OCI-LY1 (cell line): Measurements from ENCODE around the gene HECW1.

Experiments
- CTCF ChIP-seq: fragments of 200-600 bp; sonication (generic), shearing (Covaris generic); IDR thresholded peaks from 2 replicates; pipeline ENCODE4 v1.5.1; 2017; ENCODE audit warnings: mild to moderate bottlenecking, antibody characterized with exemption, low read length, moderate library complexity, mixed read lengths
- EZH2 ChIP-seq: fragments of 200-600 bp; sonication (generic), shearing (Covaris generic); IDR thresholded peaks from 2 replicates; pipeline ENCODE4 v1.8.0; 2017; ENCODE audit warnings: borderline replicate concordance, mixed run types, mild to moderate bottlenecking, antibody characterized with exemption, low read length, moderate library complexity, mixed read lengths

GRCh38 chr7:43450894-43451293 is 338.4 kb downstream of the HECW1 start:
- TF ChIP-seq CTCF (no peak), EZH2 (no peak)
